ENCODE results near the gene PLEKHH3. TPM values are rescaled to one million over a fixed set of nuclear protein-coding genes. Genes with fewer than 3 reads are reported as not detected.
"Not testable (repeated sequence)": the region's sequence is repeated elsewhere in the genome, so short reads cannot be mapped to it uniquely, and the experiment has no call there.

PLEKHH3 gene
- total RNA-seq, 1 experiment from 2014 or later = 6.7 TPM

GRCh38 chr17:42621987-42622386 is 54.8 kb downstream of the PLEKHH3 start:
- H3K27ac ChIP-seq (ENCODE audit: low read length); H3K4me2 ChIP-seq (ENCODE audit: low read depth, low read length, poor library complexity, severe bottlenecking); H3K79me2 ChIP-seq (ENCODE audit: low read length); H4K20me1 ChIP-seq (ENCODE audit: insufficient read depth, low read depth, low read length); H3K9ac ChIP-seq (ENCODE audit: low read length); H3K36me3 ChIP-seq (ENCODE audit: insufficient read depth, low read length); H3K27me3 ChIP-seq (ENCODE audit: low read length); H3K9me3 ChIP-seq (ENCODE audit: low read length); H3K4me3 ChIP-seq (ENCODE audit: low read length); H2AFZ ChIP-seq (ENCODE audit: low read length); H3K9me2 ChIP-seq (replicated peaks; ENCODE audit: insufficient read depth, low read length); DNase-seq: not testable (repeated sequence)
- H3K4me1 ChIP-seq (ENCODE audit: low read length) = peaks cover 20% of the 10 kb centered on the region

DNA sequence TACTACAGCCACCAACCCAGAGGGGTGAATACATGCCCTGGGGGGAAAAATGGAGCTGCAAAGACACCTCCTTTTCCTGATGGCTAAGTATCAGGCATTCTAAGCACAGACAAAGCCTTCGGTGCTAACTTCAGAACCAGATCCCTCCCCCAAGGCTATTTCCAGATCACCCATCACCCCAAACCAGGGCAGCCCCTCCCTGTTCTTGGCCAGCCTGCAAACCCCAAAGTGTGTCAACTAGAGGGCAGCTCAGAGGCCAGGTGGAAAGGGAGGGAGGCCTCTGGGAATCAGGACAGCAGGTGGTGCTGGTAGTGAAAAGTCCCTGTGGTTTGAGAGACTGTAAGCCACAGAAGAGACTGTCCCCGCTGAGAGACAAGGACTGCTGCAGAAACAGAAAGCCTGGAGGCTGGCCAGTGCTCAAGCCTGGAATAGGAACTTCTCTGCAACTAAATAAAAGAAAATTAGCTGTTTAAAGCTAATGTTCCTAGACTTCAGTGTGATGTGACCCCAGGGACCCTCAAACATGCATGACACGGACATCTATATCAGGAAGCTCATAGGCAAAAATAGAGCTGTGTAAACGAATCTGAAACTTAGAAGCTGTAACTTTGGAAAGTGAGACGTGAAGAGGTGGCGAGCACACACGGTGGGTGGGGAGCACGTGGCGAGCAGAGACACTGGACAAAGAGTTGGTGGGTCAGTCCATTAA is 58.2 kb downstream of the PLEKHH3 start:
- no peak overlapping the region for H3K4me3 ChIP-seq (ENCODE audit: low read length)
- no peaks in the 10 kb centered on the region for H3K9me3 ChIP-seq (ENCODE audit: low read length)
- no peak overlapping the region; the same call in 1 of the 2 replicates for H2AFZ ChIP-seq (ENCODE audit: low read length)
- no peaks in the 10 kb centered on the region for H3K9me2 ChIP-seq (replicated peaks; ENCODE audit: insufficient read depth, low read length)
- H3K9ac ChIP-seq (ENCODE audit: low read length) = peak overlapping the region; percentile 19
- H4K20me1 ChIP-seq (ENCODE audit: insufficient read depth, low read depth, low read length) = no peaks in the 10 kb centered on the region
- no peak overlapping the region for H3K27ac ChIP-seq (ENCODE audit: low read length)
- DNase-seq = peak; percentile 66
- 0 out of 2 replicates have a peak, but pooled peaks cover 5% of the 10 kb centered on the region for H3K36me3 ChIP-seq (ENCODE audit: insufficient read depth, low read length)
- no peaks in the 10 kb centered on the region for H3K27me3 ChIP-seq (ENCODE audit: low read length)
- peak overlapping the region; percentile 33 for H3K4me2 ChIP-seq (ENCODE audit: low read depth, low read length, poor library complexity, severe bottlenecking)
- H3K79me2 ChIP-seq (ENCODE audit: low read length) = no peaks in the 10 kb centered on the region
- peaks cover 20% of the 10 kb centered on the region for H3K4me1 ChIP-seq (ENCODE audit: low read length)

DNA sequence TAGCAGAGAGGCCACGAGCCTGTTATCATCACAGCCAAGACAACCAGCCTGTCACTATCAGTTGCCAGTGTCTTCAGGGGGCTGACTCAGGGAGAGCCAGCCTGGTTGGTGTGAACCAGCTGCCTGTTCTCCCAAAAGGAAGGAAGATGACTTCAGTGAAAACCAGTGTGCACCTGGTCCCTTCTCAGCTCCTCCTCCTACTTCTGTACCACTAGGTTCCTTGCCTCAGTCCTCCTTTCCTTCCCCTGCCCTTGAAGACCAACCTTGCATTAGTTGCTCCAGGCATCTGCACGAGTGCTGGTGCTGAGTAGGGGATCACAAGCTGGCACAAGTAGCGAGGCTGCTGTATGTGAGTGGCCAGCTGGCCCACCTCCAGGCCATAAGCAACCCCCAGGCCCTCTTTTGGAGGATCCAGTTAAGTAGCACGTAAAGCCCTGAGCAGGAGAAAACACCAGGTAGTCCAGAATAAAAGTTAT is 58.8 kb downstream of the PLEKHH3 start:
- no peak overlapping the region for H2AFZ ChIP-seq (ENCODE audit: low read length)
- H3K4me3 ChIP-seq (ENCODE audit: low read length) = no peak overlapping the region
- H4K20me1 ChIP-seq (ENCODE audit: insufficient read depth, low read depth, low read length) = no peaks in the 10 kb centered on the region
- no peak overlapping the region for H3K27ac ChIP-seq (ENCODE audit: low read length)
- no peaks in the 10 kb centered on the region for H3K9me3 ChIP-seq (ENCODE audit: low read length)
- no peaks in the 10 kb centered on the region for H3K27me3 ChIP-seq (ENCODE audit: low read length)
- H3K9me2 ChIP-seq (replicated peaks; ENCODE audit: insufficient read depth, low read length) = no peaks in the 10 kb centered on the region
- H3K4me2 ChIP-seq (ENCODE audit: low read depth, low read length, poor library complexity, severe bottlenecking) = peak overlapping the region; percentile 33
- peaks cover 20% of the 10 kb centered on the region for H3K4me1 ChIP-seq (ENCODE audit: low read length)
- 0 out of 2 replicates have a peak overlapping the region, but pooled peaks have one; percentile 19 for H3K9ac ChIP-seq (ENCODE audit: low read length)
- no peaks in the 10 kb centered on the region for H3K79me2 ChIP-seq (ENCODE audit: low read length)
- DNase-seq = no peak
- 0 out of 2 replicates have a peak, but pooled peaks cover 5% of the 10 kb centered on the region for H3K36me3 ChIP-seq (ENCODE audit: insufficient read depth, low read length)

Small RNAs within 50 kb of the gene (small RNA-seq; reads per million reads assigned to genes)
- not detected for gene MIR6780A

Other genes with a start within 250 kb of the PLEKHH3 start
- gene ATP6V0A1, start 218.1 kb downstream of the PLEKHH3 start, total RNA-seq (2014; rRNA removed; shearing (Covaris generic); ENCODE audit: low replicate concordance) = 53.1 and 59.9 TPM in 2 replicates
- 40.0 and 71.8 TPM in 2 replicates for gene NAGLU, start 140.8 kb downstream of the PLEKHH3 start, total RNA-seq (2014; rRNA removed; shearing (Covaris generic); ENCODE audit: low replicate concordance)
- 0.22 and 1.3 TPM in 2 replicates for gene HSD17B1, start 124.1 kb downstream of the PLEKHH3 start, total RNA-seq (2014; rRNA removed; shearing (Covaris generic); ENCODE audit: low replicate concordance)
- gene COASY, start 114.8 kb downstream of the PLEKHH3 start, total RNA-seq (2014; rRNA removed; shearing (Covaris generic); ENCODE audit: low replicate concordance) = 46.7 and 56.2 TPM in 2 replicates
- gene MLX, start 109.9 kb downstream of the PLEKHH3 start, total RNA-seq (2014; rRNA removed; shearing (Covaris generic); ENCODE audit: low replicate concordance) = 33.0 and 42.4 TPM in 2 replicates
- gene PSMC3IP, start 99.3 kb downstream of the PLEKHH3 start, total RNA-seq (2014; rRNA removed; shearing (Covaris generic); ENCODE audit: low replicate concordance) = 5.3 and 7.9 TPM in 2 replicates
- 37.4 and 39.5 TPM in 2 replicates for gene RETREG3, start 67.6 kb downstream of the PLEKHH3 start, total RNA-seq (2014; rRNA removed; shearing (Covaris generic); ENCODE audit: low replicate concordance)
- gene TUBG1, start 67.3 kb downstream of the PLEKHH3 start, total RNA-seq (2014; rRNA removed; shearing (Covaris generic); ENCODE audit: low replicate concordance) = 27.4 and 47.6 TPM in 2 replicates
- gene TUBG2, start 17.7 kb downstream of the PLEKHH3 start, total RNA-seq (2014; rRNA removed; shearing (Covaris generic); ENCODE audit: low replicate concordance) = 15.3 and 17.5 TPM in 2 replicates
- gene CCR10, start 4.8 kb upstream of the PLEKHH3 start, total RNA-seq (2014; rRNA removed; shearing (Covaris generic); ENCODE audit: low replicate concordance) = 0.22 TPM in 1 of 2 replicates, not detected in the other
- 0.19 and 0.65 TPM in 2 replicates for gene CNTNAP1, start 5.5 kb upstream of the PLEKHH3 start, total RNA-seq (2014; rRNA removed; shearing (Covaris generic); ENCODE audit: low replicate concordance)
- gene EZH1, start 68.0 kb upstream of the PLEKHH3 start, total RNA-seq (2014; rRNA removed; shearing (Covaris generic); ENCODE audit: low replicate concordance) = 38.0 and 52.6 TPM in 2 replicates
- gene RAMP2, start 84.2 kb upstream of the PLEKHH3 start, total RNA-seq (2014; rRNA removed; shearing (Covaris generic); ENCODE audit: low replicate concordance) = not detected in 2 replicates
- 43.9 and 54.0 TPM in 2 replicates for gene VPS25, start 96.5 kb upstream of the PLEKHH3 start, total RNA-seq (2014; rRNA removed; shearing (Covaris generic); ENCODE audit: low replicate concordance)
- 0.76 and 3.3 TPM in 2 replicates for gene WNK4, start 103.6 kb upstream of the PLEKHH3 start, total RNA-seq (2014; rRNA removed; shearing (Covaris generic); ENCODE audit: low replicate concordance)
- 63.9 and 64.1 TPM in 2 replicates for gene COA3, start 121.7 kb upstream of the PLEKHH3 start, total RNA-seq (2014; rRNA removed; shearing (Covaris generic); ENCODE audit: low replicate concordance)
- gene CNTD1, start 121.9 kb upstream of the PLEKHH3 start, total RNA-seq (2014; rRNA removed; shearing (Covaris generic); ENCODE audit: low replicate concordance) = not detected in 2 replicates
- gene BECN1, start 147.3 kb upstream of the PLEKHH3 start, total RNA-seq (2014; rRNA removed; shearing (Covaris generic); ENCODE audit: low replicate concordance) = 117 and 136 TPM in 2 replicates
- 73.4 and 88.7 TPM in 2 replicates for gene PSME3, start 156.4 kb upstream of the PLEKHH3 start, total RNA-seq (2014; rRNA removed; shearing (Covaris generic); ENCODE audit: low replicate concordance)
- gene AOC2, start 167.6 kb upstream of the PLEKHH3 start, total RNA-seq (2014; rRNA removed; shearing (Covaris generic); ENCODE audit: low replicate concordance) = 0.67 and 1.5 TPM in 2 replicates
- 0.19 and 0.47 TPM in 2 replicates for gene AOC3, start 174.2 kb upstream of the PLEKHH3 start, total RNA-seq (2014; rRNA removed; shearing (Covaris generic); ENCODE audit: low replicate concordance)
- not detected in 2 replicates for gene G6PC1, start 223.8 kb upstream of the PLEKHH3 start, total RNA-seq (2014; rRNA removed; shearing (Covaris generic); ENCODE audit: low replicate concordance)